ENCODE measurements around the gene CREB3L2. TPM values are rescaled to one million over a fixed set of nuclear protein-coding genes. Genes with fewer than 3 reads are reported as not detected.
"Not testable (repeated sequence)": the region's sequence is repeated elsewhere in the genome, so short reads cannot be mapped to it uniquely, and the experiment has no call there.

The CREB3L2 gene
- total RNA-seq, 4 donors from 2014 or later = 10.9 to 24.5 (median 14.1) TPM

GRCh38 chr7:137838706-137839315 is 163.1 kb downstream of the CREB3L2 start:
- Histone ChIP-seq H3K36me3 (no peaks in the 10 kb centered on the region), H3K4me3 (no peak overlapping the region), H3K9me3 (no peaks in the 10 kb centered on the region), H3K4me1 (no peaks in the 10 kb centered on the region), H3K27ac (no peak overlapping the region), H3K27me3 (peaks cover 7% of the 10 kb centered on the region)
- no peak for DNase-seq (ENCODE audit: low spot score in 2 of 2)
- TF ChIP-seq POLR2A (IDR thresholded peaks at IDR 0.05) (no peak), POLR2AphosphoS5 (IDR thresholded peaks at IDR 0.05) (no peak), EP300 (IDR thresholded peaks at IDR 0.05) (no peak), CTCF (IDR thresholded peaks at IDR 0.05) (no peak)
- 85% methylated on average over 7 of the region's 7 CpGs for WGBS

- TF ChIP-seq POLR2AphosphoS5 (IDR thresholded peaks at IDR 0.05) (no peak), POLR2A (IDR thresholded peaks at IDR 0.05) (no peak), EP300 (IDR thresholded peaks at IDR 0.05) (no peak), CTCF (IDR thresholded peaks at IDR 0.05) (no peak)
- Histone ChIP-seq H3K27me3 (no peaks in the 10 kb centered on the region), H3K9me3 (peaks cover 4% of the 10 kb centered on the region), H3K27ac (no peak overlapping the region), H3K4me1 (no peaks in the 10 kb centered on the region), H3K36me3 (no peaks in the 10 kb centered on the region), H3K4me3 (no peak overlapping the region)
- 97% methylated on average over 1 of the region's 1 CpG for WGBS
- DNase-seq (ENCODE audit: low spot score in 2 of 2) = no peak
Measured at GRCh38 chr7:137836541-137836940, 165.3 kb downstream of the CREB3L2 start.

- H3K27ac ChIP-seq = no peak overlapping the region
Measured at GRCh38 chr7:137836113-137836509, 165.8 kb downstream of the CREB3L2 start.

GRCh38 chr7:137835486-137836112 is 166.3 kb downstream of the CREB3L2 start:
- Histone ChIP-seq H3K4me1 (no peaks in the 10 kb centered on the region), H3K27ac (no peak overlapping the region), H3K27me3 (no peaks in the 10 kb centered on the region), H3K4me3 (no peak overlapping the region), H3K9me3 (peaks cover 4% of the 10 kb centered on the region), H3K36me3 (no peaks in the 10 kb centered on the region)
- TF ChIP-seq EP300 (IDR thresholded peaks at IDR 0.05) (no peak), POLR2AphosphoS5 (IDR thresholded peaks at IDR 0.05) (no peak), POLR2A (IDR thresholded peaks at IDR 0.05) (no peak), CTCF (IDR thresholded peaks at IDR 0.05) (no peak)
- DNase-seq (ENCODE audit: low spot score in 2 of 2) = no peak
- 69% methylated on average over 3 of the region's 3 CpGs for WGBS

More at GRCh38 chr7:137836113-137836509, 165.8 kb downstream of the CREB3L2 start:
- no peaks in the 10 kb centered on the region for H3K36me3 ChIP-seq
- DNase-seq (ENCODE audit: low spot score in 2 of 2) = no peak
- no peak for TF ChIP-seq POLR2A (IDR thresholded peaks at IDR 0.05)
- TF ChIP-seq POLR2AphosphoS5 (IDR thresholded peaks at IDR 0.05) = no peak
- no peak for TF ChIP-seq CTCF (IDR thresholded peaks at IDR 0.05)
- TF ChIP-seq EP300 (IDR thresholded peaks at IDR 0.05) = no peak
- WGBS = 81% methylated on average over 3 of the region's 3 CpGs
- no peak overlapping the region for H3K4me3 ChIP-seq
- peaks cover 4% of the 10 kb centered on the region for H3K9me3 ChIP-seq
- H3K4me1 ChIP-seq = no peaks in the 10 kb centered on the region
- no peaks in the 10 kb centered on the region for H3K27me3 ChIP-seq

GRCh38 chr7:137834552-137834951 is 167.3 kb downstream of the CREB3L2 start:
- Histone ChIP-seq H3K9me3 (peaks cover 4% of the 10 kb centered on the region), H3K27ac (no peak overlapping the region), H3K36me3 (no peaks in the 10 kb centered on the region), H3K4me3 (no peak overlapping the region), H3K27me3 (no peaks in the 10 kb centered on the region), H3K4me1 (no peaks in the 10 kb centered on the region)
- no peak for DNase-seq (ENCODE audit: low spot score in 2 of 2)
- TF ChIP-seq CTCF (IDR thresholded peaks at IDR 0.05) (no peak), POLR2A (IDR thresholded peaks at IDR 0.05) (no peak), POLR2AphosphoS5 (IDR thresholded peaks at IDR 0.05) (no peak), EP300 (IDR thresholded peaks at IDR 0.05) (no peak)
- WGBS = 92% methylated on average over 1 of the region's 1 CpG

- DNase-seq (ENCODE audit: low spot score in 2 of 2); H3K36me3 ChIP-seq; H3K9me3 ChIP-seq; H3K4me3 ChIP-seq; H3K27ac ChIP-seq; H3K27me3 ChIP-seq; H3K4me1 ChIP-seq: not testable (repeated sequence)
- 100% methylated on average over 2 of the region's 2 CpGs for WGBS
Measured at GRCh38 chr7:137832990-137833389, 168.9 kb downstream of the CREB3L2 start.

All from suprapubic skin (tissue), 4 donors.